HepG2 (cell line): Measurements from ENCODE around the gene UGT1A4. TPM values are rescaled to one million over a fixed set of nuclear protein-coding genes. Genes with fewer than 3 reads are reported as not detected.

Experiments
- ATAC-seq: fragments of 200-7000 bp; cut with Tn5 transposase; 3 replicates; pipeline ENCODE4 v1.9.1; 2020; ENCODE audit warnings: mild to moderate bottlenecking, moderate library complexity
- BruUV-seq: library from RNA; stranded (reverse); fragments of 400-500 nt; replicated peaks from 2 replicates; lab custom pipeline; 2021; lab: Mats Ljungman, UMichigan
- CTCF ChIA-PET: fragments of 300-600 bp; formaldehyde crosslinking; extraction: SDS; loops from one replicate; lab custom pipeline; 2021; ENCODE audit warnings: low total read pairs, inconsistent platforms, low intra/inter-chr PET ratio; lab: Yijun Ruan, JAX
- POLR2A ChIA-PET: fragments of 350-600 bp; sonication (Branson Sonifier 250); formaldehyde crosslinking; loops from one replicate; lab custom pipeline; 2020; ENCODE audit warnings: antibody characterized with exemption, inconsistent platforms; lab: Yijun Ruan, JAX
- DNase-seq: peaks from one replicate; pipeline ENCODE4 v3.0.0-alpha.2; 2015; ENCODE audit warnings: low spot score
- FAIRE-seq: peaks from 3 replicates; lab custom pipeline; 2011; peaks lifted over from hg19 to GRCh38; lab: Jason Lieb, UNC
- H2AFZ ChIP-seq: one replicate; pipeline ENCODE4 v1.6.1; 2011; ENCODE audit warnings: low read length, inconsistent platforms
- H3K27ac ChIP-seq: fragments of 300-600 bp; 3 replicates; pipeline ENCODE4 v1.8.0; 2011; ENCODE audit warnings: mixed run types, mild to moderate bottlenecking, mixed read lengths, low read length, inconsistent platforms; ENCODE audit not compliant: insufficient read depth; ENCODE audit errors: extremely low read length
- H3K27me3 ChIP-seq, 2 experiments: fragments of 200-600 bp in 1 of 2; 2 replicates in 1 of 2; 3 replicates in 1 of 2; pipeline versions ENCODE4 v1.6.0 to v1.8.0; 2011; ENCODE audit warnings: low read length in 2 of 2, mild to moderate bottlenecking in 2 of 2, moderate library complexity in 2 of 2, inconsistent platforms in 1 of 2; ENCODE audit not compliant: insufficient read depth in 2 of 2, control insufficient read depth in 1 of 2
- H3K36me3 ChIP-seq, 2 experiments: fragments of 200-600 bp in 1 of 2; replicated peaks in 1 of 2; 2 replicates in 1 of 2; 3 replicates in 1 of 2; pipeline versions ENCODE4 v1.5.1 to v1.8.0; 2011; ENCODE audit warnings: low read length in 2 of 2, inconsistent platforms in 1 of 2; ENCODE audit not compliant: insufficient read depth in 2 of 2, control insufficient read depth in 1 of 2
- H3K4me1 ChIP-seq: 2 replicates; pipeline ENCODE4 v1.5.1; 2012; ENCODE audit warnings: low read length, inconsistent platforms; ENCODE audit not compliant: insufficient read depth
- H3K4me2 ChIP-seq: 2 replicates; pipeline ENCODE4 v1.6.0; 2011; ENCODE audit warnings: low read depth, low read length, inconsistent platforms
- H3K4me3 ChIP-seq, 3 experiments: fragments of 200-600 bp in 1 of 3; sonication (generic), shearing (Covaris generic) in 1 of 3; replicated peaks in 1 of 3; 2 replicates each; pipeline ENCODE4 v1.5.1; 2011 to 2016; ENCODE audit warnings: low read length in 3 of 3, inconsistent platforms in 2 of 3, low read depth in 2 of 3, mild to moderate bottlenecking in 2 of 3, control low read depth in 1 of 3, mixed read lengths in 1 of 3; ENCODE audit not compliant: insufficient read depth in 1 of 3
- H3K79me2 ChIP-seq: one replicate; pipeline ENCODE4 v1.6.1; 2011; ENCODE audit warnings: low read length, inconsistent platforms; ENCODE audit not compliant: insufficient read depth
- H3K9ac ChIP-seq: 2 replicates; pipeline ENCODE4 v1.6.0; 2011; ENCODE audit warnings: mild to moderate bottlenecking, low read depth, low read length, inconsistent platforms; ENCODE audit not compliant: insufficient read depth
- H3K9me3 ChIP-seq: 2 replicates; pipeline ENCODE4 v1.5.1; 2012; ENCODE audit warnings: mild to moderate bottlenecking, low read length
- H4K20me1 ChIP-seq: 2 replicates; pipeline ENCODE4 v1.6.0; 2011; ENCODE audit warnings: inconsistent platforms, mild to moderate bottlenecking, low read length, moderate library complexity; ENCODE audit not compliant: insufficient read depth
- ATF7 ChIP-seq, 2 experiments: fragments of 450-650 bp in 1 of 2; sonication (generic) in 1 of 2; formaldehyde crosslinking in 1 of 2; IDR thresholded peaks; 2 replicates each; pipeline versions ENCODE4 v1.4.0 to v1.6.1; 2016 to 2020; ENCODE audit warnings: antibody characterized with exemption in 1 of 2, mild to moderate bottlenecking in 1 of 2, missing genetic modification reagents in 1 of 2
- NBN ChIP-seq: fragments of 450-650 bp; conservative IDR thresholded peaks from 2 replicates; pipeline ENCODE4 v1.6.1; 2017
- TRIM24 ChIP-seq: sonication (generic); formaldehyde crosslinking; IDR thresholded peaks from 2 replicates; pipeline ENCODE4 v1.8.0; 2022; ENCODE audit warnings: mild to moderate bottlenecking, missing genetic modification reagents
- ZBTB3 ChIP-seq: sonication (generic); formaldehyde crosslinking; IDR thresholded peaks from 2 replicates; pipeline ENCODE4 v1.4.0; 2020; ENCODE audit warnings: low read depth, mild to moderate bottlenecking, moderate library complexity, missing genetic modification reagents, borderline replicate concordance
- ZFP90 ChIP-seq: sonication (generic); formaldehyde crosslinking; IDR thresholded peaks from 2 replicates; pipeline ENCODE4 v1.8.0; 2022; ENCODE audit warnings: missing genetic modification reagents, mild to moderate bottlenecking, inconsistent platforms, borderline replicate concordance
- ZNF205 ChIP-seq: IDR thresholded peaks from 2 replicates; pipeline ENCODE4 v1.6.1; 2018; ENCODE audit warnings: missing biosample characterization, missing genetic modification reagents
- ZNF207 ChIP-seq: fragments of 450-650 bp; IDR thresholded peaks from 2 replicates; pipeline ENCODE4 v1.6.1; 2016; ENCODE audit warnings: antibody characterized with exemption, borderline replicate concordance
- ZNF484 ChIP-seq: sonication (generic); formaldehyde crosslinking; IDR thresholded peaks from 2 replicates; pipeline ENCODE4 v1.5.1; 2020; ENCODE audit warnings: mild to moderate bottlenecking, low read depth, missing genetic modification reagents, borderline replicate concordance
- ZNF781 ChIP-seq: sonication (generic); formaldehyde crosslinking; IDR thresholded peaks from 2 replicates; pipeline ENCODE4 v1.5.1; 2020; ENCODE audit warnings: borderline replicate concordance, mild to moderate bottlenecking, missing genetic modification reagents; ENCODE audit errors: not compliant biosample characterization
- WGBS: methylation state at CpG from one replicate; pipeline ENCODE4 v1.1.6; 2017; ENCODE audit warnings: low lambda C conversion rate; 5-methylcytosine and 5-hydroxymethylcytosine counted together
- in situ Hi-C: cut with HindIII; loops from 2 replicates; pipeline ENCODE4 v1.10.0; 2017; ENCODE audit warnings: low pct_unique_long_range_greater_than_20kb; ENCODE audit not compliant: extremely low pct_ligation_motif_present
- intact Hi-C: fragments of 100-400 bp; cut with micrococcal nuclease; formaldehyde crosslinking; loops from one replicate; pipeline ENCODE4 v1.10.0; 2022; ENCODE audit not compliant: unreplicated experiment
- polyA plus RNA-seq, 8 experiments: library from polyadenylated mRNA; depleted of rRNA in 3 of 8; stranded (reverse) in 7 of 8; unstranded in 1 of 8; fragments of >200 nt; fragmentation: Illumina TruSeq in 4 of 8; extraction: Trizol in 4 of 8; gene quantifications; 2 replicates each; pipeline versions ENCODE4 v1.2.1 to v1.2.3, GENCODE V29; 2011 to 2016; ENCODE audit warnings: low read depth in 4 of 8, missing spikeins in 1 of 8, mixed read lengths in 1 of 8; ENCODE audit not compliant: insufficient read depth in 1 of 8
- total RNA-seq, 5 experiments: library from RNA; depleted of rRNA; stranded (reverse); fragments of >200 nt; fragmentation: Illumina TruSeq; extraction: Trizol; gene quantifications; 2 replicates each; pipeline ENCODE4 v1.2.3, GENCODE V29; 2016; ENCODE audit warnings: low read depth in 1 of 5
- TF ChIP-seq, protein P1 (sequence below): sonication (generic); formaldehyde crosslinking; IDR thresholded peaks from 2 replicates; pipeline ENCODE4 v1.4.0; 2020; ENCODE audit warnings: mild to moderate bottlenecking, missing genetic modification reagents
- TF ChIP-seq, protein P2 (sequence below): sonication (generic); formaldehyde crosslinking; IDR thresholded peaks from 2 replicates; pipeline ENCODE4 v1.8.1; 2023; ENCODE audit warnings: missing genetic modification reagents, inconsistent platforms, borderline replicate concordance

Gene UGT1A4
- total and polyA plus RNA-seq, 2 of the 13 experiments (the other 11 are each of a cell fraction or from before 2014, with no cell fraction given): not detected

DNA sequence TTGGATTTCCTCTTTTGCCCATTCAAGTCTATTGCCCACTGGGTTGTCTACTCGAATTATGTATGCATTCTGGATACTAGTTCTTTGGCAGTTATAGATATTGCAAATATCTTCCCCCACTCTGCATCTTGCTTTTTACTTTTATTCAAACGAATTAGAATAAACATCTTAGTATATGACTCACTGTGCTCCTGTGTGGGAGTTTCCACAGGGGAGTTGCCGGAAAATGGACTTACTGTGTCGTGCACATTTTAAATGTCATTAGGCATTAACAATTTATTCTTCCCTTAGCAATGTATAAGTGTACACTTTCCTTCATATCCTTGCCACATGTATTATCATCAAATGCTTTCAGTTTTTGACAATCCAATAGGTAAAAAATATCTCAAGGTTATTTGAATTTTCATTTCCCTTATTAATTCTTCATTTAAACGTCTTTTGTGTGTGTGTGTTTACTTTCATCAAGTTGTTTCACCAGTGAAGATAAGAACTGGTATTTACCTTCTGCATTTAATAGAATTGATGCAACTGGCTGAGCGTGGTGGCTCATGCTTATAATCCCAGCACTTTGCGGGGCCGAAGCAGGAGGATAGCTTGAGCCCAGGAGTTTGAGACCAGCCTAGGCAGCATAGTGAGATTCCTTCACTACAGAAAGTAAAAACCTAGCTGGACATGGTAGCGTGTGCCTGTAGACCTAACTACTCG, 10.4 kb upstream of the UGT1A4 start:
- no peaks in the 10 kb centered on the region for H3K79me2 ChIP-seq
- no peaks in the 10 kb centered on the region for H3K27me3 ChIP-seq
- WGBS: 64% methylated on average over 10 of the region's 10 CpGs
- no peak for DNase-seq
- TF ChIP-seq, protein P1, sequence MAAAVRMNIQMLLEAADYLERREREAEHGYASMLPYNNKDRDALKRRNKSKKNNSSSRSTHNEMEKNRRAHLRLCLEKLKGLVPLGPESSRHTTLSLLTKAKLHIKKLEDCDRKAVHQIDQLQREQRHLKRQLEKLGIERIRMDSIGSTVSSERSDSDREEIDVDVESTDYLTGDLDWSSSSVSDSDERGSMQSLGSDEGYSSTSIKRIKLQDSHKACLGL (CRISPR knock-in tag): no peak
- no peak for TF ChIP-seq NBN
- no peaks in the 10 kb centered on the region for H3K9me3 ChIP-seq
- intact Hi-C loops (no loop called here), in situ Hi-C loops (no loop called here)
- H3K27ac ChIP-seq: no peak overlapping the region
- BruUV-seq: no TSS peak
- no peak overlapping the region for H3K4me3 ChIP-seq
- no peak overlapping the region for H2AFZ ChIP-seq
- ChIA-PET CTCF (no interaction called here), POLR2A (no interaction called here)
- no peak for FAIRE-seq
- no peak overlapping the region for H3K9ac ChIP-seq
- no peak for ATAC-seq
- H3K36me3 ChIP-seq: no peaks in the 10 kb centered on the region
- H4K20me1 ChIP-seq: no peaks in the 10 kb centered on the region
- no peaks in the 10 kb centered on the region for H3K4me1 ChIP-seq
- H3K4me2 ChIP-seq: no peak overlapping the region

DNA sequence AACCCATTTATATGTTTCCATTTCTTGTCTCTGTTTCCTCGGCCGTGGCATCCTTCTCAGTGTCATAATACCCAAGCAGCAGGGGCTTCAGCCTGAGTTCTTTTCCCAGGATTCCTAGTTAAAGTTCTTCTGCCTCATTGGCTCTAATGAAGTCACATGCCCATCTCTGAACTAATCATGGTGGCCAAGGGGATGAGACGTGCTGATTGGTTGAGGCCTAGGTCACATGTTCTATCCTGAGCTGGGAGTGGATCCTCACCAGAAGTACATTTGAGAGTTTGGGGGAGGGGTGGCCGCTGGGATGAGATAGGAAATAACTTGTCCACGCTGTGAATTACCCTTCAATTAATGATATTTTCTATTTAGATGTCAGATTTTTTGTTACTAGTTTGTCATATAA, 9.6 kb upstream of the UGT1A4 start:
- no TSS peak for BruUV-seq
- intact Hi-C loops: no loop called here
- TF ChIP-seq ZNF781 (CRISPR knock-in tag) (no peak), ZFP90 (CRISPR knock-in tag) (no peak), ZBTB3 (CRISPR knock-in tag) (no peak), ATF7 (IDR thresholded peaks at IDR 0.05) (no peak), ATF7 (CRISPR knock-in tag; IDR thresholded peaks at IDR 0.05) (no peak), ZNF484 (CRISPR knock-in tag) (no peak), ZNF205 (no peak), TRIM24 (CRISPR knock-in tag) (no peak), ZNF207 (no peak)
- TF ChIP-seq, protein P2, sequence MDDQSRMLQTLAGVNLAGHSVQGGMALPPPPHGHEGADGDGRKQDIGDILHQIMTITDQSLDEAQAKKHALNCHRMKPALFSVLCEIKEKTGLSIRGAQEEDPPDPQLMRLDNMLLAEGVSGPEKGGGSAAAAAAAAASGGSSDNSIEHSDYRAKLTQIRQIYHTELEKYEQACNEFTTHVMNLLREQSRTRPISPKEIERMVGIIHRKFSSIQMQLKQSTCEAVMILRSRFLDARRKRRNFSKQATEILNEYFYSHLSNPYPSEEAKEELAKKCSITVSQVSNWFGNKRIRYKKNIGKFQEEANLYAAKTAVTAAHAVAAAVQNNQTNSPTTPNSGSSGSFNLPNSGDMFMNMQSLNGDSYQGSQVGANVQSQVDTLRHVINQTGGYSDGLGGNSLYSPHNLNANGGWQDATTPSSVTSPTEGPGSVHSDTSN (CRISPR knock-in tag): no peak
- no peak overlapping the region for H3K9ac ChIP-seq
- DNase-seq (no peak), FAIRE-seq (no peak), ATAC-seq (no peak)
- H3K79me2 ChIP-seq: no peaks in the 10 kb centered on the region
- H3K4me3 ChIP-seq: no peak overlapping the region
- no peaks in the 10 kb centered on the region for H3K9me3 ChIP-seq
- H3K4me2 ChIP-seq: no peak overlapping the region
- no peaks in the 10 kb centered on the region for H3K4me1 ChIP-seq
- H3K27ac ChIP-seq: no peak overlapping the region
- H2AFZ ChIP-seq: no peak overlapping the region
- ChIA-PET CTCF (no interaction called here), POLR2A (no interaction called here)
- no peaks in the 10 kb centered on the region for H4K20me1 ChIP-seq
- no peaks in the 10 kb centered on the region for H3K36me3 ChIP-seq
- H3K27me3 ChIP-seq: no peaks in the 10 kb centered on the region
- WGBS: 68% methylated on average over 5 of the region's 5 CpGs
- in situ Hi-C loops: no loop called here
